ENCODE measurements around the gene PNLIPRP1.

- TF ChIP-seq POLR2A (IDR thresholded peaks at IDR 0.05; ENCODE audit: low read length) (no peak), GATA1 (IDR thresholded peaks at IDR 0.05; ENCODE audit: low read depth, low read length) (no peak)
These were observed 3.8 kb downstream of the PNLIPRP1 start for GRCh38 chr10:116594525-116595035.

Data from erythroblast (primary cell).